GM06990 (cell line): ENCODE measurements around the gene MYO9A.
"Not testable (repeated sequence)": the region's sequence is repeated elsewhere in the genome, so short reads cannot be mapped to it uniquely, and the experiment has no call there.

Source experiments
- DNase-seq: peaks from one replicate; pipeline ENCODE4 v3.0.0-alpha.2; 2011; ENCODE audit not compliant: insufficient read length; ENCODE audit errors: extremely low read depth
- H3K27me3 ChIP-seq: replicated peaks from 2 replicates; pipeline ENCODE4 v1.6.0; 2011; ENCODE audit warnings: low read length; ENCODE audit not compliant: control insufficient read depth, insufficient read depth
- H3K36me3 ChIP-seq: 2 replicates; pipeline ENCODE4 v1.5.1; 2011; ENCODE audit warnings: low read length; ENCODE audit not compliant: control insufficient read depth, insufficient read depth
- H3K4me3 ChIP-seq: replicated peaks from 2 replicates; pipeline ENCODE4 v1.5.1; 2011; ENCODE audit warnings: low read depth, mild to moderate bottlenecking, control low read depth, low read length
- CTCF ChIP-seq: IDR thresholded peaks from 2 replicates; pipeline ENCODE4 v1.5.1; 2011; ENCODE audit warnings: low read length, control low read depth, mild to moderate bottlenecking, inconsistent platforms; ENCODE audit not compliant: insufficient read depth, poor library complexity, severe bottlenecking

The MYO9A gene

GRCh38 chr15:72057548-72058091 lies 60.3 kb downstream of the MYO9A start:
- no peak for TF ChIP-seq CTCF
- Histone ChIP-seq H3K4me3 (no peak overlapping the region), H3K36me3 (no peaks in the 10 kb centered on the region), H3K27me3 (no peaks in the 10 kb centered on the region)
- no peak for DNase-seq

DNA sequence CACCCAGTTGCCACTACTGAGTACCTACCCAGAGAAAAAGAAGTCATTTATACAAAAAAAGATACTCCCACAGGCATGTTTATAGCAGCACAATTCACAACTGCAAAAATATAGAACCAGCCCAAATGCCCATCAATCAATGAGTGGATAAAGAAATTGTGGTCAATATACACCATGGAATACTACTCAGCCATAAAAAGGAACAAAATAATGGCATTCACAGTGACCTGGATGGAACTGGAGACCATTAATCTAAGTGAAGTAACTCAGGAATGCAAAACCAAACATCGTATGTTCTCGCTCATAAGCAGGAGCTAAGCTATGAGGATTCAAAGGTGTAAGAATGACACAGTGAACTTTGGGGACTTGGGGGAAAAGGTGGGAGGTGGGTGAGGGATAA lies 61.7 kb downstream of the MYO9A start:
- not testable (repeated sequence) for H3K36me3 ChIP-seq, DNase-seq, H3K4me3 ChIP-seq, H3K27me3 ChIP-seq

DNA sequence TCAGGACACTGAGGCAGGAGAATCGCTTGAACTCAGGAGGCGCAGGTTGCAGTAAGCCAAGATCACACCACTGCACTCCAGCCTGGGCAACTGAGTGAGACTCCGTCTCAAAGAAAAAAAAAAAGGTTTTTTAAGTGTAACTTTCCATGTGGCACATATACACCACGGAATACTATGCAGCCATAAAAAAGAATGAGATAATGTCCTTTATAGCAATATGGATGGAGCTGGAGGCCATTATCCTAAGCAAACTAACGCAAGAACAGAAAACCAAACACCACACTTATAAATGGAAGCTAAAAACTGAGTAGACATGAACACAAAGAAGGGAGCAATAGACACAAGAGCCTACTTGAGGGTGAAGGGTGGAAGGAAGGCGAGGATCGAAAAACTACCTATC lies 64.7 kb downstream of the MYO9A start:
- H3K27me3 ChIP-seq, H3K36me3 ChIP-seq, H3K4me3 ChIP-seq, DNase-seq: not testable (repeated sequence)

GRCh38 chr15:72050700-72051099 lies 67.2 kb downstream of the MYO9A start:
- Histone ChIP-seq H3K4me3 (no peak overlapping the region), H3K36me3 (peaks cover 1% of the 10 kb centered on the region; the same call in 1 of the 2 replicates), H3K27me3 (no peaks in the 10 kb centered on the region)
- no peak for DNase-seq
- TF ChIP-seq CTCF: no peak

DNA sequence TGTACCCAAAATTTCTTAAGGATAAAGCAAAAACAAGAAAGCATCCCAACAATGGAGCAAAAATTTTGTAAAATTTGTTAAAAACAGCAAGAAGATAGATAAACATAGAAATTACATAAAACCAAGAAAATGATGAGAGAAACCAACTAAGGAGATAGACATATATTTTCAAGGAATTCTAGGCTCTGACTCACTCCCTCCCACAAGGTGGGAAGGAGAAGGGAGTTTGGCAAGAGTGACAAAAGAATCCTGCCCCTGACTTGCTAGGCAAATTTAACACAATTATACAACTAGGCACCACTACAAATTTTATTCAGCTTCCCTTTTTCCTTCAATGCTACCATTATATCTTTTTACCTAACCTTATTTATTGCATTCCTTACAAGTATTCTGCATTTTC lies 70.9 kb downstream of the MYO9A start:
- TF ChIP-seq CTCF: no peak
- H3K36me3 ChIP-seq: peaks cover 1% of the 10 kb centered on the region; the same call in 1 of the 2 replicates
- H3K4me3 ChIP-seq: no peak overlapping the region
- DNase-seq: no peak
- no peaks in the 10 kb centered on the region for H3K27me3 ChIP-seq

- no peak for DNase-seq
- no peaks in the 10 kb centered on the region; the same call in 1 of the 2 replicates for H3K36me3 ChIP-seq
- no peak for TF ChIP-seq CTCF
- H3K27me3 ChIP-seq: no peaks in the 10 kb centered on the region
- H3K4me3 ChIP-seq: no peak overlapping the region
Measured at GRCh38 chr15:72044956-72045355, 73.0 kb downstream of the MYO9A start.

- peak; percentile 1 for TF ChIP-seq CTCF
- Histone ChIP-seq H3K27me3 (no peaks in the 10 kb centered on the region), H3K36me3 (no peaks in the 10 kb centered on the region; the same call in 1 of the 2 replicates), H3K4me3 (no peak overlapping the region)
- no peak for DNase-seq
Measured at GRCh38 chr15:72042865-72043264, 75.1 kb downstream of the MYO9A start.
